ENCODE data around the gene POU2F1. TPM values are rescaled to one million over a fixed set of nuclear protein-coding genes. Genes with fewer than 3 reads are reported as not detected.

POU2F1 gene
- total RNA-seq, 2 donors from 2014 or later, result 6.2 to 13.5 TPM

GRCh38 chr1:167447521-167448136, 226.9 kb downstream of the POU2F1 start:
- 33 to 46% methylated on average over 9 to 10 of the region's 10 CpGs for WGBS, 2 donors
- TF ChIP-seq CTCF (IDR thresholded peaks at IDR 0.05) (no peak), POLR2A (IDR thresholded peaks at IDR 0.05) (peak in 1 of 3 donors; percentile 28)
- H3K27ac ChIP-seq, result peak overlapping the region in 1 of 4 donors; percentile 7
- H3K27me3 ChIP-seq, result no peaks in the 10 kb centered on the region
- no peaks in the 10 kb centered on the region for H3K36me3 ChIP-seq (replicated peaks in 1 of 2; ENCODE audit: insufficient read depth in 1 of 2, low read depth in 2 of 2)
- DNase-seq (peak; percentile 36 to 64 (median 54)), ATAC-seq (peak; percentile 86)
- no peaks in the 10 kb centered on the region for H3K4me1 ChIP-seq
- no peaks in the 10 kb centered on the region for H3K9me3 ChIP-seq
- intact Hi-C loops (cut with DNase I), result no loop called here
- H3K4me3 ChIP-seq, result no peak overlapping the region

- intact Hi-C loops (cut with DNase I), result no loop called here
- Histone ChIP-seq H3K36me3 (replicated peaks in 1 of 2; ENCODE audit: insufficient read depth in 1 of 2, low read depth in 2 of 2) (no peaks in the 10 kb centered on the region), H3K27ac (no peak overlapping the region), H3K27me3 (no peaks in the 10 kb centered on the region), H3K4me1 (peaks cover 6% of the 10 kb centered on the region), H3K4me3 (no peak overlapping the region), H3K9me3 (no peaks in the 10 kb centered on the region)
- WGBS, 2 donors, result 72 to 87% methylated on average over 5 of the region's 5 CpGs
- ATAC-seq (no peak), DNase-seq (no peak)
- TF ChIP-seq POLR2A (IDR thresholded peaks at IDR 0.05), result no peak
- no peak for TF ChIP-seq CTCF (IDR thresholded peaks at IDR 0.05)
These were observed 230.2 kb downstream of the POU2F1 start for GRCh38 chr1:167450843-167451242.

- intact Hi-C loops (cut with DNase I), result no loop called here
These were observed 231.8 kb downstream of the POU2F1 start for GRCh38 chr1:167452483-167452882.

GRCh38 chr1:167453123-167453522, 232.4 kb downstream of the POU2F1 start:
- H3K4me1 ChIP-seq, result peaks cover 9% of the 10 kb centered on the region
- no peaks in the 10 kb centered on the region for H3K36me3 ChIP-seq (replicated peaks in 1 of 2; ENCODE audit: insufficient read depth in 1 of 2, low read depth in 2 of 2)
- H3K27ac ChIP-seq, result no peak overlapping the region
- ATAC-seq, result no peak
- WGBS, 2 donors, result 38 to 52% methylated on average over 6 of the region's 6 CpGs
- no peaks in the 10 kb centered on the region for H3K9me3 ChIP-seq
- DNase-seq, result peak in 1 of 4 donors; percentile 18
- no peak for TF ChIP-seq CTCF (IDR thresholded peaks at IDR 0.05)
- TF ChIP-seq POLR2A (IDR thresholded peaks at IDR 0.05), result no peak
- H3K27me3 ChIP-seq, result no peaks in the 10 kb centered on the region
- no peak overlapping the region for H3K4me3 ChIP-seq
- intact Hi-C loops (cut with DNase I), result no loop called here

More at GRCh38 chr1:167452483-167452882, 231.8 kb downstream of the POU2F1 start:
- no peak for DNase-seq
- TF ChIP-seq CTCF (IDR thresholded peaks at IDR 0.05) (no peak), POLR2A (IDR thresholded peaks at IDR 0.05) (no peak)
- Histone ChIP-seq H3K4me3 (no peak overlapping the region), H3K36me3 (replicated peaks in 1 of 2; ENCODE audit: insufficient read depth in 1 of 2, low read depth in 2 of 2) (no peaks in the 10 kb centered on the region), H3K9me3 (no peaks in the 10 kb centered on the region), H3K27me3 (no peaks in the 10 kb centered on the region), H3K4me1 (peaks cover 9% of the 10 kb centered on the region), H3K27ac (no peak overlapping the region)
- ATAC-seq, result no peak
- WGBS, 2 donors, result 81 to 91% methylated on average over 7 to 8 of the region's 8 CpGs

Measured in body of pancreas (tissue), 4 donors.